Measurements from ENCODE around the gene PPP4R4. TPM values are rescaled to one million over a fixed set of nuclear protein-coding genes. Genes with fewer than 3 reads are reported as not detected.
"Not testable (repeated sequence)": the region's sequence is repeated elsewhere in the genome, so short reads cannot be mapped to it uniquely, and the experiment has no call there.

The PPP4R4 gene
- polyA plus RNA-seq, 3 donors: 0.08 TPM; not detected in 2

DNA sequence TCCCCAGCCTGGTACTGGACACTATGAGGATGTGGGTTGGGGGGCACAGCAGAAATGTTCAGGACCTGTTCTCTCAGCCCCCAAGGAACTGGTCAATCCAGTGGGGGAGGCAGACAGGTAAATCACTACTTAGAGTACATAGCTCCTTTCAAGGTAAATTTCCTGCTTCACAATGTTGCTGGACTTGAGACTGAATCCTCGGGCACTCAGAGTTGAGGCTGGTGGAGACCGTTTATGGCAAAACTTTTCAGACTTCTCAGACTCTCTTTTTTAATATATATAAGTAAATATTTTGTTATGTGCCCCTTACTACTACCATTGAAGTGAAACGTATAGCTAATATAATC lies 119.4 kb downstream of the PPP4R4 start:
- no peaks in the 10 kb centered on the region for H3K36me3 Mint-ChIP-seq
- intact Hi-C loops (cut with micrococcal nuclease): no loop called here
- Histone ChIP-seq H3K9ac (ENCODE audit: insufficient read depth, low read length, poor library complexity, severe bottlenecking) (no peak overlapping the region), H2AFZ (ENCODE audit: insufficient read depth, low read depth, low read length, poor library complexity, severe bottlenecking) (no peak overlapping the region), H3K4me2 (replicated peaks; ENCODE audit: extremely low read depth, low read length, poor library complexity, severe bottlenecking) (no peak overlapping the region), H4K20me1 (ENCODE audit: insufficient read depth, low read length) (no peaks in the 10 kb centered on the region), H3K36me3 (replicated peaks in 1 of 2; ENCODE audit: control insufficient read depth in 1 of 2, insufficient read depth in 2 of 2, low read length in 2 of 2) (no peaks in the 10 kb centered on the region), H3K27ac (ENCODE audit: low read depth in 1 of 2, low read length in 2 of 2) (no peak overlapping the region), H3K4me3 (replicated peaks in 1 of 3; ENCODE audit: low read depth in 2 of 3, low read length in 3 of 3) (no peak overlapping the region), H3K27me3 (ENCODE audit: control insufficient read depth in 2 of 2, insufficient read depth in 2 of 2, low read length in 2 of 2) (no peaks in the 10 kb centered on the region), H3K79me2 (ENCODE audit: insufficient read depth, low read length) (no peaks in the 10 kb centered on the region), H3K9me3 (replicated peaks in 1 of 2; ENCODE audit: control insufficient read depth in 1 of 2, insufficient read depth in 1 of 2, low read length in 2 of 2) (no peaks in the 10 kb centered on the region), H3K4me1 (ENCODE audit: control insufficient read depth in 1 of 2, insufficient read depth in 2 of 2, low read length in 2 of 2) (no peaks in the 10 kb centered on the region)
- no CpG with 5 or more reads among the region's 3 CpGs for WGBS (ENCODE audit: insufficient coverage)
- TF ChIP-seq, protein P1, sequence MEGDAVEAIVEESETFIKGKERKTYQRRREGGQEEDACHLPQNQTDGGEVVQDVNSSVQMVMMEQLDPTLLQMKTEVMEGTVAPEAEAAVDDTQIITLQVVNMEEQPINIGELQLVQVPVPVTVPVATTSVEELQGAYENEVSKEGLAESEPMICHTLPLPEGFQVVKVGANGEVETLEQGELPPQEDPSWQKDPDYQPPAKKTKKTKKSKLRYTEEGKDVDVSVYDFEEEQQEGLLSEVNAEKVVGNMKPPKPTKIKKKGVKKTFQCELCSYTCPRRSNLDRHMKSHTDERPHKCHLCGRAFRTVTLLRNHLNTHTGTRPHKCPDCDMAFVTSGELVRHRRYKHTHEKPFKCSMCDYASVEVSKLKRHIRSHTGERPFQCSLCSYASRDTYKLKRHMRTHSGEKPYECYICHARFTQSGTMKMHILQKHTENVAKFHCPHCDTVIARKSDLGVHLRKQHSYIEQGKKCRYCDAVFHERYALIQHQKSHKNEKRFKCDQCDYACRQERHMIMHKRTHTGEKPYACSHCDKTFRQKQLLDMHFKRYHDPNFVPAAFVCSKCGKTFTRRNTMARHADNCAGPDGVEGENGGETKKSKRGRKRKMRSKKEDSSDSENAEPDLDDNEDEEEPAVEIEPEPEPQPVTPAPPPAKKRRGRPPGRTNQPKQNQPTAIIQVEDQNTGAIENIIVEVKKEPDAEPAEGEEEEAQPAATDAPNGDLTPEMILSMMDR (IDR thresholded peaks at IDR 0.05): no peak
- H3K4me3 Mint-ChIP-seq: no peak overlapping the region
- H3K27me3 Mint-ChIP-seq (ENCODE audit: low read depth in 3 of 3): peaks cover 1 to 8% (median 3%) of the 10 kb centered on the region in 3 donors
- H3K4me1 Mint-ChIP-seq: no peaks in the 10 kb centered on the region
- no peak for DNase-seq
- peaks cover 0 to 5% (median 2%) of the 10 kb centered on the region in 7 donors for H3K9me3 Mint-ChIP-seq
- peak overlapping the region in 1 of 7 donors; percentile 46 for H3K27ac Mint-ChIP-seq

DNA sequence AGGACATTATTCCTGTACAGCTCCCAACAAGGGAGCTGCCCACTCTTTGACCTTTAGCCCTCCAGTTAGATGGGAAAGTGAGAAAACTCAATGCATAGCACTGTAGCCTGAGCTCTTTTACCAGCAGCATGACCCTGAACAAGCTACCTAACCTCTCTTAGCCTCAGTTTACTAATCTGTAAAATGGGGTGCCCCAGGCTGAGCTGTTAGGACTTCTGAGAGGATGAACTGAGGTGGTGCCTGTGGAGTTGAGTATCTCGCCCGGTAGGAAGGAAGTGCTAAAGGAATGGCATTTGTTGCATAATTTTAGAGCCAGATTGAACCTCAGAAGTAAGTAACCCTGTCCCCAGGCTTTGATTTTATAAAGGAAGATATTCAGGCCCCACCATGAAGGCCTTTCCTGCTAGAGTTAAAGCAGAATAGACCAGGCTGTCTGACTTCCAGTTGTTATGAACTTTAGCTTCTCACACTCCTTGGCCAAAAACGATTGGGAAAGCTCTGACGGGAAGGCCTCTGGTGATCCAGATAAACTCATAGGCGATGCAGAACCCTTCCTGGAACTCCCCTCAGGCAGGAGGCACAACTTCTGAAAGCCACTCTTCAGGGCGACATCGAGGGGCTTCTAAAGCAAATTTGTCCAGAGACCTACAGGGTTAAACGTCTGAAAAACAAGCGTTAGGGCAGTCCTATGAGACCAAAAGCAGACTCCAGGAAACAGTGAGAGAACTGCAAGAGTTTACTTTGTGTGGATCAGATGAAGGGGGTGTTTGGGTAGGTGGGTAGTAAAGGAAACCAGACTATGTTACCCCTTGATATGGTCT lies 121.4 kb downstream of the PPP4R4 start:
- H3K4me2 ChIP-seq (replicated peaks; ENCODE audit: extremely low read depth, low read length, poor library complexity, severe bottlenecking): no peak overlapping the region
- H3K79me2 ChIP-seq (ENCODE audit: insufficient read depth, low read length): no peaks in the 10 kb centered on the region
- Mint-ChIP-seq H3K9me3 (peaks cover under 1 to 5% (median 2%) of the 10 kb centered on the region in 7 donors), H3K4me3 (no peak overlapping the region), H3K27ac (no peak overlapping the region), H3K4me1 (no peaks in the 10 kb centered on the region), H3K36me3 (no peaks in the 10 kb centered on the region), H3K27me3 (ENCODE audit: low read depth in 3 of 3) (peaks cover 3 to 6% (median 4%) of the 10 kb centered on the region in 3 donors)
- no peak for DNase-seq
- no peak overlapping the region for H2AFZ ChIP-seq (ENCODE audit: insufficient read depth, low read depth, low read length, poor library complexity, severe bottlenecking)
- H4K20me1 ChIP-seq (ENCODE audit: insufficient read depth, low read length): no peaks in the 10 kb centered on the region
- H3K36me3 ChIP-seq (replicated peaks in 1 of 2; ENCODE audit: control insufficient read depth in 1 of 2, insufficient read depth in 2 of 2, low read length in 2 of 2): no peaks in the 10 kb centered on the region
- H3K4me1 ChIP-seq (ENCODE audit: control insufficient read depth in 1 of 2, insufficient read depth in 2 of 2, low read length in 2 of 2): no peaks in the 10 kb centered on the region
- TF ChIP-seq, protein P1 (IDR thresholded peaks at IDR 0.05): no peak
- intact Hi-C loops (cut with micrococcal nuclease): no loop called here
- no peak overlapping the region for H3K27ac ChIP-seq (ENCODE audit: low read depth in 1 of 2, low read length in 2 of 2)
- 73% methylated on average over 7 of the region's 9 CpGs for WGBS (ENCODE audit: insufficient coverage)
- no peak overlapping the region for H3K9ac ChIP-seq (ENCODE audit: insufficient read depth, low read length, poor library complexity, severe bottlenecking)
- no peaks in the 10 kb centered on the region for H3K27me3 ChIP-seq (ENCODE audit: control insufficient read depth in 2 of 2, insufficient read depth in 2 of 2, low read length in 2 of 2)
- no peaks in the 10 kb centered on the region for H3K9me3 ChIP-seq (replicated peaks in 1 of 2; ENCODE audit: control insufficient read depth in 1 of 2, insufficient read depth in 1 of 2, low read length in 2 of 2)
- no peak overlapping the region for H3K4me3 ChIP-seq (replicated peaks in 1 of 3; ENCODE audit: low read depth in 2 of 3, low read length in 3 of 3)

DNA sequence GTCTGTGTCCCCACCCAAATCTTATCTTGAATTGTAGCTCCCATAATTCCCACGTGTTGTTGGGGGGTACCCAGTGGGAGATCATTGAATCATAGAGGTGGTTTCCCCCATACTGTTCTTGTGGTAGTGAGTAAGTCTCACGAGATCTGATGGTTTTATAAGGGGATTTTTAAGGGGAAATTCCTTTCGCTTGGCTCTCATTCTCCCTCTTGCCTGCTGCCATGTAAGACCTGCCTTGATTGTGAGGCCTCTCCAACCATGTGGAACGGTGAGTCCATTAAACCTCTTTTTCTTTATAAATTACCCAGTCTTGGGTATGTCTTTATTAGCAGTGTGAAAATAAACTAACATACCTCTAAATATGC lies 122.0 kb downstream of the PPP4R4 start:
- H3K36me3 Mint-ChIP-seq; H3K4me3 Mint-ChIP-seq; H3K9me3 ChIP-seq (replicated peaks in 1 of 2; ENCODE audit: control insufficient read depth in 1 of 2, insufficient read depth in 1 of 2, low read length in 2 of 2); H3K9ac ChIP-seq (ENCODE audit: insufficient read depth, low read length, poor library complexity, severe bottlenecking); H3K4me1 ChIP-seq (ENCODE audit: control insufficient read depth in 1 of 2, insufficient read depth in 2 of 2, low read length in 2 of 2); intact Hi-C loops (cut with micrococcal nuclease); H3K4me1 Mint-ChIP-seq; H3K27ac Mint-ChIP-seq; H3K9me3 Mint-ChIP-seq; H3K27me3 ChIP-seq (ENCODE audit: control insufficient read depth in 2 of 2, insufficient read depth in 2 of 2, low read length in 2 of 2); H3K4me2 ChIP-seq (replicated peaks; ENCODE audit: extremely low read depth, low read length, poor library complexity, severe bottlenecking); H3K36me3 ChIP-seq (replicated peaks in 1 of 2; ENCODE audit: control insufficient read depth in 1 of 2, insufficient read depth in 2 of 2, low read length in 2 of 2); H3K79me2 ChIP-seq (ENCODE audit: insufficient read depth, low read length); H3K4me3 ChIP-seq (replicated peaks in 1 of 3; ENCODE audit: low read depth in 2 of 3, low read length in 3 of 3); H2AFZ ChIP-seq (ENCODE audit: insufficient read depth, low read depth, low read length, poor library complexity, severe bottlenecking); H4K20me1 ChIP-seq (ENCODE audit: insufficient read depth, low read length); H3K27me3 Mint-ChIP-seq (ENCODE audit: low read depth in 3 of 3); H3K27ac ChIP-seq (ENCODE audit: low read depth in 1 of 2, low read length in 2 of 2): not testable (repeated sequence)
- no CpG with 5 or more reads among the region's 4 CpGs for WGBS (ENCODE audit: insufficient coverage)
- DNase-seq: peak in 1 of 3 donors; percentile 23

Data from CD14-positive monocyte (primary cell).